GM21786 (cell line): ENCODE measurements around the gene C12orf42.
A peak's percentile ranks its signal among the peaks of the same experiment; 100 is the strongest.
"Not testable (repeated sequence)": the region's sequence is repeated elsewhere in the genome, so short reads cannot be mapped to it uniquely, and the experiment has no call there.

Source experiments
- ATAC-seq: cut with Tn5 transposase; IDR thresholded peaks from one replicate; pipeline ENCODE4 v1.9.1; 2021; ENCODE audit not compliant: unreplicated experiment

C12orf42 gene

GRCh38 chr12:103498990-103499389 is 3.2 kb upstream of the C12orf42 start:
- no peak for ATAC-seq

- ATAC-seq, result peak; percentile 25
Measured at GRCh38 chr12:103494734-103495468, 867 bp downstream of the C12orf42 start.

GRCh38 chr12:103494051-103494733 is 1.6 kb downstream of the C12orf42 start:
- no peak for ATAC-seq

GRCh38 chr12:103493199-103493598 is 2.6 kb downstream of the C12orf42 start:
- no peak for ATAC-seq

GRCh38 chr12:103482365-103482764 is 13.4 kb downstream of the C12orf42 start:
- no peak for ATAC-seq

- no peak for ATAC-seq
Measured at GRCh38 chr12:103475073-103475472, 20.7 kb downstream of the C12orf42 start.

GRCh38 chr12:103470664-103471063 is 25.1 kb downstream of the C12orf42 start:
- no peak for ATAC-seq

- ATAC-seq, result peak; percentile 66
Measured at GRCh38 chr12:103469719-103470118, 26.0 kb downstream of the C12orf42 start.

- no peak for ATAC-seq
Measured at GRCh38 chr12:103468837-103469236, 26.9 kb downstream of the C12orf42 start.

GRCh38 chr12:103462675-103463074 is 33.1 kb downstream of the C12orf42 start:
- peak; percentile 100 for ATAC-seq

GRCh38 chr12:103457471-103457870 is 38.3 kb downstream of the C12orf42 start:
- ATAC-seq, result no peak

GRCh38 chr12:103456006-103456405 is 39.8 kb downstream of the C12orf42 start:
- no peak for ATAC-seq

- peak; percentile 87 for ATAC-seq
Measured at GRCh38 chr12:103455020-103455763, 40.6 kb downstream of the C12orf42 start.

- ATAC-seq, result no peak
Measured at GRCh38 chr12:103444983-103445382, 50.8 kb downstream of the C12orf42 start.

- peak; percentile 32 for ATAC-seq
Measured at GRCh38 chr12:103442822-103443221, 52.9 kb downstream of the C12orf42 start.

GRCh38 chr12:103442182-103442555 is 53.6 kb downstream of the C12orf42 start:
- ATAC-seq, result no peak

- peak; percentile 97 for ATAC-seq
Measured at GRCh38 chr12:103441437-103442181, 54.2 kb downstream of the C12orf42 start.

GRCh38 chr12:103434165-103435105 is 61.3 kb downstream of the C12orf42 start:
- ATAC-seq, result not testable (repeated sequence)

- ATAC-seq, result no peak
Measured at GRCh38 chr12:103431950-103432349, 63.8 kb downstream of the C12orf42 start.

- no peak for ATAC-seq
Measured at GRCh38 chr12:103431387-103431786, 64.4 kb downstream of the C12orf42 start.
